ENCODE measurements around the gene CCDC178.

The CCDC178 gene

GRCh38 chr18:33099626-33100025, 340.9 kb downstream of the CCDC178 start:
- H3K36me3 ChIP-seq (ENCODE audit: insufficient read depth, low read length) = no peaks in the 10 kb centered on the region
- H3K9ac ChIP-seq (ENCODE audit: insufficient read length) = no peak overlapping the region
- no peak for TF ChIP-seq EZH2 (IDR thresholded peaks at IDR 0.05)
- no peak for TF ChIP-seq POLR2AphosphoS5 (IDR thresholded peaks at IDR 0.05; ENCODE audit: borderline replicate concordance, low read depth, low read length)
- no peak for TF ChIP-seq FOXP2 (optimal IDR thresholded peaks at IDR 0.05; ENCODE audit: control extremely low read depth, extremely low read length, insufficient read depth)
- no peak overlapping the region for H3K4me3 ChIP-seq
- H3K27ac ChIP-seq = no peak overlapping the region
- no peak for DNase-seq (ENCODE audit: low read depth, low spot score)
- H3K9me3 ChIP-seq (ENCODE audit: low read depth, low read length) = no peaks in the 10 kb centered on the region

GRCh38 chr18:33097126-33097525, 343.4 kb downstream of the CCDC178 start:
- Histone ChIP-seq H3K36me3 (ENCODE audit: insufficient read depth, low read length) (no peaks in the 10 kb centered on the region), H3K9ac (ENCODE audit: insufficient read length) (no peak overlapping the region), H3K4me3 (no peak overlapping the region), H3K9me3 (ENCODE audit: low read depth, low read length) (no peaks in the 10 kb centered on the region), H3K27ac (no peak overlapping the region)
- no peak for TF ChIP-seq POLR2AphosphoS5 (IDR thresholded peaks at IDR 0.05; ENCODE audit: borderline replicate concordance, low read depth, low read length)
- no peak for TF ChIP-seq EZH2 (IDR thresholded peaks at IDR 0.05)
- TF ChIP-seq FOXP2 (optimal IDR thresholded peaks at IDR 0.05; ENCODE audit: control extremely low read depth, extremely low read length, insufficient read depth) = no peak
- no peak for DNase-seq (ENCODE audit: low read depth, low spot score)

GRCh38 chr18:33090461-33090860, 350.1 kb downstream of the CCDC178 start:
- no peak overlapping the region for H3K4me3 ChIP-seq
- H3K9ac ChIP-seq (ENCODE audit: insufficient read length) = no peak overlapping the region
- H3K9me3 ChIP-seq (ENCODE audit: low read depth, low read length) = no peaks in the 10 kb centered on the region
- no peaks in the 10 kb centered on the region for H3K36me3 ChIP-seq (ENCODE audit: insufficient read depth, low read length)
- TF ChIP-seq EZH2 (IDR thresholded peaks at IDR 0.05) (no peak), POLR2AphosphoS5 (IDR thresholded peaks at IDR 0.05; ENCODE audit: borderline replicate concordance, low read depth, low read length) (no peak), FOXP2 (optimal IDR thresholded peaks at IDR 0.05; ENCODE audit: control extremely low read depth, extremely low read length, insufficient read depth) (no peak)
- no peak for DNase-seq (ENCODE audit: low read depth, low spot score)
- no peak overlapping the region for H3K27ac ChIP-seq

- no peak for DNase-seq (ENCODE audit: low read depth, low spot score)
- Histone ChIP-seq H3K27ac (no peak overlapping the region), H3K4me3 (no peak overlapping the region), H3K9me3 (ENCODE audit: low read depth, low read length) (no peaks in the 10 kb centered on the region), H3K36me3 (ENCODE audit: insufficient read depth, low read length) (no peaks in the 10 kb centered on the region), H3K9ac (ENCODE audit: insufficient read length) (no peak overlapping the region)
- no peak for TF ChIP-seq FOXP2 (optimal IDR thresholded peaks at IDR 0.05; ENCODE audit: control extremely low read depth, extremely low read length, insufficient read depth)
- TF ChIP-seq EZH2 (IDR thresholded peaks at IDR 0.05) = no peak
- TF ChIP-seq POLR2AphosphoS5 (IDR thresholded peaks at IDR 0.05; ENCODE audit: borderline replicate concordance, low read depth, low read length) = no peak
Observed at GRCh38 chr18:33076601-33077000, 363.9 kb downstream of the CCDC178 start.

GRCh38 chr18:33074125-33074524, 366.4 kb downstream of the CCDC178 start:
- no peaks in the 10 kb centered on the region for H3K36me3 ChIP-seq (ENCODE audit: insufficient read depth, low read length)
- TF ChIP-seq FOXP2 (optimal IDR thresholded peaks at IDR 0.05; ENCODE audit: control extremely low read depth, extremely low read length, insufficient read depth) = no peak
- TF ChIP-seq EZH2 (IDR thresholded peaks at IDR 0.05) = no peak
- no peak for TF ChIP-seq POLR2AphosphoS5 (IDR thresholded peaks at IDR 0.05; ENCODE audit: borderline replicate concordance, low read depth, low read length)
- no peaks in the 10 kb centered on the region for H3K9me3 ChIP-seq (ENCODE audit: low read depth, low read length)
- no peak for DNase-seq (ENCODE audit: low read depth, low spot score)
- no peak overlapping the region for H3K4me3 ChIP-seq
- no peak overlapping the region for H3K9ac ChIP-seq (ENCODE audit: insufficient read length)
- no peak overlapping the region for H3K27ac ChIP-seq

GRCh38 chr18:33062834-33063364, 377.6 kb downstream of the CCDC178 start:
- Histone ChIP-seq H3K27ac (no peak overlapping the region), H3K4me3 (no peak overlapping the region), H3K9ac (ENCODE audit: insufficient read length) (no peak overlapping the region), H3K9me3 (ENCODE audit: low read depth, low read length) (no peaks in the 10 kb centered on the region), H3K36me3 (ENCODE audit: insufficient read depth, low read length) (no peaks in the 10 kb centered on the region)
- DNase-seq (ENCODE audit: low read depth, low spot score) = no peak
- no peak for TF ChIP-seq FOXP2 (optimal IDR thresholded peaks at IDR 0.05; ENCODE audit: control extremely low read depth, extremely low read length, insufficient read depth)
- no peak for TF ChIP-seq EZH2 (IDR thresholded peaks at IDR 0.05)
- TF ChIP-seq POLR2AphosphoS5 (IDR thresholded peaks at IDR 0.05; ENCODE audit: borderline replicate concordance, low read depth, low read length) = no peak

- Histone ChIP-seq H3K27ac (no peak overlapping the region), H3K9me3 (ENCODE audit: low read depth, low read length) (no peaks in the 10 kb centered on the region), H3K36me3 (ENCODE audit: insufficient read depth, low read length) (no peaks in the 10 kb centered on the region), H3K9ac (ENCODE audit: insufficient read length) (no peak overlapping the region), H3K4me3 (no peak overlapping the region)
- DNase-seq (ENCODE audit: low read depth, low spot score) = no peak
- TF ChIP-seq POLR2AphosphoS5 (IDR thresholded peaks at IDR 0.05; ENCODE audit: borderline replicate concordance, low read depth, low read length) (no peak), FOXP2 (optimal IDR thresholded peaks at IDR 0.05; ENCODE audit: control extremely low read depth, extremely low read length, insufficient read depth) (no peak), EZH2 (IDR thresholded peaks at IDR 0.05) (no peak)
Observed at GRCh38 chr18:33052886-33053285, 387.6 kb downstream of the CCDC178 start.

GRCh38 chr18:33051407-33051806, 389.1 kb downstream of the CCDC178 start:
- no peak for DNase-seq (ENCODE audit: low read depth, low spot score)
- TF ChIP-seq FOXP2 (optimal IDR thresholded peaks at IDR 0.05; ENCODE audit: control extremely low read depth, extremely low read length, insufficient read depth) = no peak
- no peak for TF ChIP-seq EZH2 (IDR thresholded peaks at IDR 0.05)
- no peak for TF ChIP-seq POLR2AphosphoS5 (IDR thresholded peaks at IDR 0.05; ENCODE audit: borderline replicate concordance, low read depth, low read length)
- no peaks in the 10 kb centered on the region for H3K9me3 ChIP-seq (ENCODE audit: low read depth, low read length)
- H3K4me3 ChIP-seq = no peak overlapping the region
- no peaks in the 10 kb centered on the region for H3K36me3 ChIP-seq (ENCODE audit: insufficient read depth, low read length)
- H3K9ac ChIP-seq (ENCODE audit: insufficient read length) = no peak overlapping the region
- no peak overlapping the region for H3K27ac ChIP-seq

- Histone ChIP-seq H3K36me3 (ENCODE audit: insufficient read depth, low read length) (no peaks in the 10 kb centered on the region), H3K9ac (ENCODE audit: insufficient read length) (no peak overlapping the region), H3K27ac (no peak overlapping the region), H3K9me3 (ENCODE audit: low read depth, low read length) (no peaks in the 10 kb centered on the region; the same call in 1 of the 2 replicates), H3K4me3 (no peak overlapping the region)
- TF ChIP-seq EZH2 (IDR thresholded peaks at IDR 0.05) (no peak), POLR2AphosphoS5 (IDR thresholded peaks at IDR 0.05; ENCODE audit: borderline replicate concordance, low read depth, low read length) (no peak), FOXP2 (optimal IDR thresholded peaks at IDR 0.05; ENCODE audit: control extremely low read depth, extremely low read length, insufficient read depth) (no peak)
- DNase-seq (ENCODE audit: low read depth, low spot score) = no peak
Observed at GRCh38 chr18:33040213-33040612, 400.3 kb downstream of the CCDC178 start.

All from SK-N-MC (cell line).